GM12892 (cell line): ENCODE measurements around the gene PLAC8L1.

Source experiments
- DNase-seq: peaks from one replicate; pipeline ENCODE4 v3.0.0; 2011; ENCODE audit not compliant: insufficient read length
- FAIRE-seq: peaks from 2 replicates; lab custom pipeline; 2011; peaks lifted over from hg19 to GRCh38; lab: Jason Lieb, UNC
- POLR2A ChIP-seq: IDR thresholded peaks from 2 replicates; pipeline ENCODE4 v1.6.1; 2011; ENCODE audit warnings: low read depth, low read length, control low read depth
- POLR2AphosphoS5 ChIP-seq: IDR thresholded peaks from 2 replicates; pipeline ENCODE4 v1.6.1; 2011; ENCODE audit warnings: low read depth, low read length, control low read depth
- TAF1 ChIP-seq: IDR thresholded peaks from 2 replicates; pipeline ENCODE4 v1.6.1; 2011; ENCODE audit warnings: low read depth, mild to moderate bottlenecking, control low read depth, low read length, borderline replicate concordance

PLAC8L1 gene

DNA sequence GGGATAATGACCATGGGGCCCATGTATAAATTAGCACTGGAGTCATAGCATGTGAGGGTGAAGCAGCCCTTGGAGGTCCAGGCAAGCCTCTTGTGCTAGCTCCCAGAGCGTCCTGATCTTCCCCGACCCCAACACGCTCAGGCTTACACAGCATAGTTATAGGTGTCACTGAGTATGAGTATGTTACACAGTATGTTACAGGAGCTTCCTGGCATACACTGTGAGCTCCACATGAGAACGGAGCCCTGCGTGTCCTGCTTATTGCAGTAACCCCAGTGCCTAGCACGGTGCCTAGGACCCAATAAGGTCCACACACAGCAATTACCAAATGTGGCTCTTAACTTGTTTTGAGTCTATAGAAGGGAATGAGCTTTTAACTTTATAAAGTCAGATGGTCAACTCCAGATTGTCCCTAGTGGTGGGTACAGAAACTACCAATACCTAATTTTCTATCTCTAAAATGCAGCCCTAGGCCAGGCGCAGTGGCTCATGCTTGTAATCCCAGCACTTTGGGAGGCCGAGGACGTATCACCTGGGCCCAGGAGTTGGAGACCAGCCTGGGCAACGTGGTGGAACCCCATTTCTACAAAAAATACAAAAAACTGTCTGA, 64.1 kb downstream of the PLAC8L1 start:
- DNase-seq, result no peak
- no peak for FAIRE-seq
- TF ChIP-seq TAF1, result no peak
- no peak for TF ChIP-seq POLR2AphosphoS5
- no peak for TF ChIP-seq POLR2A

DNA sequence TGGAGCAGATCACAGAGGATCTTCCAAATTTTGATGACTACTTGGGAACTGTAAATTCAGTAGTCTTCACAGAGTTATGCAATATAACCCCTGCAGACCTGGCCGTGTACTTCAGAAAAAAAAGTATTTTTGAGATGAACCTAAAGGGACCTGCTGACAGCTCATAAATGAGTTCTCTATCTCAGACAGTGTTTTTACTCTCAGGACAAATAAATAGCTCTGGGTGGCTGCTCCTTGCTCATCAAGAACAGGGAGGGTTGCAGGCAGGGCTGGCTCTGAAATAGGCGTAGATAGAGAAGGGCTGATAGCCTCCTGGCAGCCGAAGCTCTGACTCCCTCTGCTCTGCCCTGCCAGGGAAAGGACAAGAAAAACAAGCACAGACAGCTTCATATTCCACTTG, 64.8 kb downstream of the PLAC8L1 start:
- no peak for DNase-seq
- FAIRE-seq, result no peak

GRCh38 chr5:146039420-146039819, 66.0 kb downstream of the PLAC8L1 start:
- no peak for DNase-seq
- no peak for TF ChIP-seq TAF1
- TF ChIP-seq POLR2A, result no peak
- no peak for TF ChIP-seq POLR2AphosphoS5
- no peak for FAIRE-seq

More for the DNA sequence above, 64.8 kb downstream of the PLAC8L1 start:
- TF ChIP-seq POLR2A (no peak), POLR2AphosphoS5 (no peak), TAF1 (no peak)

GRCh38 chr5:146034605-146035004, 70.8 kb downstream of the PLAC8L1 start:
- DNase-seq (no peak), FAIRE-seq (no peak)
- TF ChIP-seq POLR2AphosphoS5, result no peak
- TF ChIP-seq TAF1, result no peak
- TF ChIP-seq POLR2A, result no peak
